GM19025 (cell line): ENCODE data around the gene WDR90.

Source experiments
- ATAC-seq: cut with Tn5 transposase; IDR thresholded peaks from one replicate; pipeline ENCODE4 v1.9.1; 2021; ENCODE audit warnings: mild to moderate bottlenecking, low read depth, moderate library complexity; ENCODE audit not compliant: unreplicated experiment

Gene WDR90

DNA sequence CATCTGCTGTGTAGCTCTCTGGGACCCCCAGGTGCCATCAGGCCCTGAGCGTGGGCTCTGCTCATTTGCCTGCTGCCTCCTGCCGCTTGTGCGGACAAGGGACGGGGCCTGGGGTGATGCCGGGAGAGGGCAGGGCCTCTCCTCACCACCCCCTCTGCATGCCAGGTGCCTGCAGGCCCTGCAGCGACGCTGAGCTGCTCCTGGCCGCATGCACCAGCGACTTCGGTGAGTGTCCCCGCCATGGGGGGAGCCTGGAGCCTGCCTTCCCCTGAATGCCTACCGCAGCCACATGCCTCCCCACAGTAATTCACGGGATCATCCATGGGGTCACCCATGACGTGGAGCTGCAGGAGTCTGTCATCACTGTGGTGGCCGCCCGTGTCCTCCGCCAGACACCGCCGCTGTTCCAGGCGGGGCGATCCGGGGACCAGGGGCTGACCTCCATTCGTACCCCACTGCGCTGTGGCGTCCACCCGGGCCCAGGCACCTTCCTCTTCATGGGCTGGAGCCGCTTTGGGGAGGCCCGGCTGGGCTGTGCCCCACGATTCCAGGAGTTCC lies 67.7 kb downstream of the WDR90 start:
- ATAC-seq: no peak
